Measurements from ENCODE around the gene IRAK1. TPM values are rescaled to one million over a fixed set of nuclear protein-coding genes. Genes with fewer than 3 reads are reported as not detected.

Gene IRAK1
- total RNA-seq, 1 experiment from 2014 or later: 76.0 TPM

- Histone ChIP-seq H3K4me2 (ENCODE audit: low read depth, low read length, poor library complexity, severe bottlenecking) (peak overlapping the region; percentile 90), H3K27ac (ENCODE audit: low read length) (peak overlapping the region; percentile 95), H3K9me2 (replicated peaks; ENCODE audit: insufficient read depth, low read length) (no peaks in the 10 kb centered on the region), H3K9ac (ENCODE audit: low read length) (peak overlapping the region; percentile 97), H3K27me3 (ENCODE audit: low read length) (no peaks in the 10 kb centered on the region), H3K36me3 (ENCODE audit: insufficient read depth, low read length) (no peaks in the 10 kb centered on the region), H3K79me2 (ENCODE audit: low read length) (peaks cover 53% of the 10 kb centered on the region), H2AFZ (ENCODE audit: low read length) (no peak overlapping the region), H4K20me1 (ENCODE audit: insufficient read depth, low read depth, low read length) (peaks cover 11% of the 10 kb centered on the region; the same call in 1 of the 2 replicates), H3K9me3 (ENCODE audit: low read length) (no peaks in the 10 kb centered on the region), H3K4me1 (ENCODE audit: low read length) (peaks cover 30% of the 10 kb centered on the region), H3K4me3 (ENCODE audit: low read length) (peak overlapping the region; percentile 87; the same call in 1 of the 2 replicates)
- DNase-seq: no peak
These were observed 52.7 kb downstream of the IRAK1 start for GRCh38 chrX:153966841-153967535.

- H3K27ac ChIP-seq (ENCODE audit: low read length): no peak overlapping the region
- no peaks in the 10 kb centered on the region for H3K36me3 ChIP-seq (ENCODE audit: insufficient read depth, low read length)
- DNase-seq: no peak
- no peak overlapping the region for H2AFZ ChIP-seq (ENCODE audit: low read length)
- H3K4me2 ChIP-seq (ENCODE audit: low read depth, low read length, poor library complexity, severe bottlenecking): no peak overlapping the region
- H4K20me1 ChIP-seq (ENCODE audit: insufficient read depth, low read depth, low read length): peaks cover 11% of the 10 kb centered on the region; the same call in 1 of the 2 replicates
- H3K4me3 ChIP-seq (ENCODE audit: low read length): no peak overlapping the region
- peaks cover 53% of the 10 kb centered on the region for H3K79me2 ChIP-seq (ENCODE audit: low read length)
- H3K9ac ChIP-seq (ENCODE audit: low read length): no peak overlapping the region
- peaks cover 30% of the 10 kb centered on the region for H3K4me1 ChIP-seq (ENCODE audit: low read length)
- H3K9me3 ChIP-seq (ENCODE audit: low read length): no peaks in the 10 kb centered on the region
- H3K27me3 ChIP-seq (ENCODE audit: low read length): no peaks in the 10 kb centered on the region
- no peaks in the 10 kb centered on the region for H3K9me2 ChIP-seq (replicated peaks; ENCODE audit: insufficient read depth, low read length)
These were observed 53.4 kb downstream of the IRAK1 start for GRCh38 chrX:153966283-153966688.

- no peak overlapping the region for H3K27ac ChIP-seq (ENCODE audit: low read length)
- H3K4me3 ChIP-seq (ENCODE audit: low read length): no peak overlapping the region
- H3K27me3 ChIP-seq (ENCODE audit: low read length): no peaks in the 10 kb centered on the region
- no peaks in the 10 kb centered on the region for H3K9me3 ChIP-seq (ENCODE audit: low read length)
- no peaks in the 10 kb centered on the region; the same call in 1 of the 2 replicates for H3K36me3 ChIP-seq (ENCODE audit: insufficient read depth, low read length)
- no peak for DNase-seq
- no peaks in the 10 kb centered on the region for H3K9me2 ChIP-seq (replicated peaks; ENCODE audit: insufficient read depth, low read length)
- no peak overlapping the region for H3K4me2 ChIP-seq (ENCODE audit: low read depth, low read length, poor library complexity, severe bottlenecking)
- H3K9ac ChIP-seq (ENCODE audit: low read length): no peak overlapping the region
- no peak overlapping the region for H2AFZ ChIP-seq (ENCODE audit: low read length)
- H3K79me2 ChIP-seq (ENCODE audit: low read length): peaks cover 53% of the 10 kb centered on the region
- peaks cover 30% of the 10 kb centered on the region for H3K4me1 ChIP-seq (ENCODE audit: low read length)
- H4K20me1 ChIP-seq (ENCODE audit: insufficient read depth, low read depth, low read length): peaks cover 11% of the 10 kb centered on the region; the same call in 1 of the 2 replicates
These were observed 54.3 kb downstream of the IRAK1 start for GRCh38 chrX:153965406-153965805.

GRCh38 chrX:153964105-153964504 is 55.6 kb downstream of the IRAK1 start:
- H3K27me3 ChIP-seq (ENCODE audit: low read length): no peaks in the 10 kb centered on the region
- no peaks in the 10 kb centered on the region; the same call in 1 of the 2 replicates for H3K36me3 ChIP-seq (ENCODE audit: insufficient read depth, low read length)
- DNase-seq: no peak
- no peak overlapping the region for H3K4me2 ChIP-seq (ENCODE audit: low read depth, low read length, poor library complexity, severe bottlenecking)
- no peak overlapping the region for H3K27ac ChIP-seq (ENCODE audit: low read length)
- no peaks in the 10 kb centered on the region for H3K9me2 ChIP-seq (replicated peaks; ENCODE audit: insufficient read depth, low read length)
- H4K20me1 ChIP-seq (ENCODE audit: insufficient read depth, low read depth, low read length): peaks cover 11% of the 10 kb centered on the region; the same call in 1 of the 2 replicates
- H3K9me3 ChIP-seq (ENCODE audit: low read length): no peaks in the 10 kb centered on the region
- H3K4me3 ChIP-seq (ENCODE audit: low read length): no peak overlapping the region
- H3K4me1 ChIP-seq (ENCODE audit: low read length): peaks cover 27% of the 10 kb centered on the region
- H2AFZ ChIP-seq (ENCODE audit: low read length): no peak overlapping the region
- no peak overlapping the region for H3K9ac ChIP-seq (ENCODE audit: low read length)
- H3K79me2 ChIP-seq (ENCODE audit: low read length): peaks cover 44% of the 10 kb centered on the region

- Histone ChIP-seq H3K27me3 (ENCODE audit: low read length) (no peaks in the 10 kb centered on the region), H2AFZ (ENCODE audit: low read length) (no peak overlapping the region), H3K79me2 (ENCODE audit: low read length) (peaks cover 39% of the 10 kb centered on the region), H3K9me2 (replicated peaks; ENCODE audit: insufficient read depth, low read length) (no peaks in the 10 kb centered on the region), H3K4me2 (ENCODE audit: low read depth, low read length, poor library complexity, severe bottlenecking) (no peak overlapping the region), H3K4me1 (ENCODE audit: low read length) (peaks cover 22% of the 10 kb centered on the region), H3K9ac (ENCODE audit: low read length) (no peak overlapping the region), H3K27ac (ENCODE audit: low read length) (no peak overlapping the region), H4K20me1 (ENCODE audit: insufficient read depth, low read depth, low read length) (peaks cover 11% of the 10 kb centered on the region; the same call in 1 of the 2 replicates), H3K9me3 (ENCODE audit: low read length) (no peaks in the 10 kb centered on the region), H3K4me3 (ENCODE audit: low read length) (no peak overlapping the region), H3K36me3 (ENCODE audit: insufficient read depth, low read length) (no peaks in the 10 kb centered on the region; the same call in 1 of the 2 replicates)
- DNase-seq: no peak
These were observed 56.2 kb downstream of the IRAK1 start for GRCh38 chrX:153963546-153963945.

- Histone ChIP-seq H4K20me1 (ENCODE audit: insufficient read depth, low read depth, low read length) (peaks cover 11% of the 10 kb centered on the region; the same call in 1 of the 2 replicates), H3K36me3 (ENCODE audit: insufficient read depth, low read length) (no peaks in the 10 kb centered on the region; the same call in 1 of the 2 replicates), H3K4me2 (ENCODE audit: low read depth, low read length, poor library complexity, severe bottlenecking) (no peak overlapping the region), H3K9ac (ENCODE audit: low read length) (no peak overlapping the region), H3K27ac (ENCODE audit: low read length) (no peak overlapping the region), H3K9me2 (replicated peaks; ENCODE audit: insufficient read depth, low read length) (no peaks in the 10 kb centered on the region), H3K27me3 (ENCODE audit: low read length) (no peaks in the 10 kb centered on the region), H2AFZ (ENCODE audit: low read length) (no peak overlapping the region), H3K79me2 (ENCODE audit: low read length) (peaks cover 16% of the 10 kb centered on the region), H3K4me1 (ENCODE audit: low read length) (no peaks in the 10 kb centered on the region), H3K9me3 (ENCODE audit: low read length) (no peaks in the 10 kb centered on the region), H3K4me3 (ENCODE audit: low read length) (no peak overlapping the region)
- DNase-seq: no peak
These were observed 58.4 kb downstream of the IRAK1 start for GRCh38 chrX:153961292-153961691.

GRCh38 chrX:153960786-153961185 is 58.9 kb downstream of the IRAK1 start:
- Histone ChIP-seq H3K27me3 (ENCODE audit: low read length) (no peaks in the 10 kb centered on the region), H3K4me2 (ENCODE audit: low read depth, low read length, poor library complexity, severe bottlenecking) (no peak overlapping the region), H3K36me3 (ENCODE audit: insufficient read depth, low read length) (no peaks in the 10 kb centered on the region; the same call in 1 of the 2 replicates), H3K9me3 (ENCODE audit: low read length) (no peaks in the 10 kb centered on the region), H2AFZ (ENCODE audit: low read length) (no peak overlapping the region), H3K9me2 (replicated peaks; ENCODE audit: insufficient read depth, low read length) (no peaks in the 10 kb centered on the region), H3K27ac (ENCODE audit: low read length) (no peak overlapping the region), H4K20me1 (ENCODE audit: insufficient read depth, low read depth, low read length) (peaks cover 11% of the 10 kb centered on the region; the same call in 1 of the 2 replicates), H3K79me2 (ENCODE audit: low read length) (peaks cover 11% of the 10 kb centered on the region), H3K4me3 (ENCODE audit: low read length) (no peak overlapping the region), H3K4me1 (ENCODE audit: low read length) (no peaks in the 10 kb centered on the region), H3K9ac (ENCODE audit: low read length) (no peak overlapping the region)
- no peak for DNase-seq

Measured in Karpas-422 (cell line).